Gastroesophageal sphincter (tissue), 3 donors: ENCODE results near the gene BTBD9.

Experiments
- CTCF ChIP-seq, 4 experiments: fragments of 200-600 bp in 2 of 4; fragments of 450-650 bp in 2 of 4; sonication (generic) in 1 of 4; IDR thresholded peaks; one replicate each; pipeline ENCODE4 v1.5.1; 2017 to 2019; ENCODE audit warnings: antibody characterized with exemption in 4 of 4, mild to moderate bottlenecking in 2 of 4, moderate library complexity in 2 of 4
- POLR2AphosphoS5 ChIP-seq: sonication (generic); formaldehyde crosslinking; IDR thresholded peaks from one replicate; pipeline ENCODE4 v1.6.1; 2017; ENCODE audit warnings: antibody characterized with exemption

GRCh38 chr6:38144365-38144945, 495.3 kb downstream of the BTBD9 start:
- TF ChIP-seq CTCF (IDR thresholded peaks at IDR 0.05), result no peak
- TF ChIP-seq POLR2AphosphoS5, result no peak
